Brain pericyte (primary cell): Measurements from ENCODE around the gene TCERG1L.
"Not testable (repeated sequence)": the region's sequence is repeated elsewhere in the genome, so short reads cannot be mapped to it uniquely, and the experiment has no call there.

Experiments
- DNase-seq: peaks from one replicate; pipeline ENCODE4 v3.0.0-alpha.2; 2012; ENCODE audit warnings: low read depth, low spot score

TCERG1L gene

DNA sequence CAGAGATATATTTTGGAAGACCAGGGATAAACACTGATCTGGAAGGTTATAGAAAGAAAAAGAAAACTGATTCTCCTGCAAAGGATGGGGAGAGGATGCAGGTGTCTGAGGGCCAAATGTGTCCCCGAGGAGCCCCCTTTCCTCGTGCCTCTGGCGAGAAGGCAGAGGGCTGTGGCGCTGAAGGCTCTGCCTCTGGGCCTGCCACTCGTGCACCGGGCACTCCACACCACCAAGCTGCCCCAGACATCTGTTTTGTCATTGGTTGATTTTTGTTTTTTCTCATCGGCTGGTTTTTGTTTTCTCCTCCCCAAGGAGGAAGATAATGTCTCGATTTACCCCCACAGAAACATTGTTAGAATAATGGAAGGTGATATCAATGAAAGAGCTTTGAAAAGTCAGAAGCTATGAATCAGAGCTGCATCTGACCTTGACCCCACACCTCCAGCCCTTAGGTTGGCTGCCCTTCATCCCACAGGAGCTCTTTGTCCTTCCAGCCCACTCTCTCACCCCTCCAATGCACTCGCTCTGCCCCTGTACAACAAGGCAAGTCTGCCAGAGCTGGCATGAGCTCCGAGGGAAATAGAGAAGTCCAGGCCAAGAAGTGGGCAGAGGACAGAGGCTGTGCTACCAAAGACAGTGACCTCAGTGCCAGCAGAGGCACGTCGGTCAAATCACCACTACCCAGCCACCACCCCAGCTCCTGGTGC lies 124.8 kb downstream of the TCERG1L start:
- DNase-seq = no peak

DNA sequence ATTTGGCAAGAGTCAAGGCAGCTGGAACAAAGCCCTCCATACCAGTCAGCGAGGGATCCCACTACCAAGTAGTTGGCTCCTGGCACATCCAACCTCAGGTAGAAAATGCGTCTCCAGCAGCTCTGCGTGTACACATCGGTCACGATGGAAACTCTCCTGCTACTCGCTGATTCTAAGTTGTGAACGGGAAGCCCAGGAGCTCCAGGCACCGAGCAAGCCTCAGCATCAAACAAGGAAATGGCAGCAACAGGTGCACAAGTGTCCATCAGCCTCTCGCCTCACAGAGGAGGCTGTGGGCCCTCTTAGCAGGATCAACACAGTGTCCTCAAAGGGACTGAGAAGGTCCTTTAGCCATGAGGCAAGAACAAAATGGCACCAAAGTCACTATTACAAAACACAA lies 127.0 kb downstream of the TCERG1L start:
- no peak for DNase-seq

GRCh38 chr10:131183546-131184045 lies 127.9 kb downstream of the TCERG1L start:
- DNase-seq = no peak

DNA sequence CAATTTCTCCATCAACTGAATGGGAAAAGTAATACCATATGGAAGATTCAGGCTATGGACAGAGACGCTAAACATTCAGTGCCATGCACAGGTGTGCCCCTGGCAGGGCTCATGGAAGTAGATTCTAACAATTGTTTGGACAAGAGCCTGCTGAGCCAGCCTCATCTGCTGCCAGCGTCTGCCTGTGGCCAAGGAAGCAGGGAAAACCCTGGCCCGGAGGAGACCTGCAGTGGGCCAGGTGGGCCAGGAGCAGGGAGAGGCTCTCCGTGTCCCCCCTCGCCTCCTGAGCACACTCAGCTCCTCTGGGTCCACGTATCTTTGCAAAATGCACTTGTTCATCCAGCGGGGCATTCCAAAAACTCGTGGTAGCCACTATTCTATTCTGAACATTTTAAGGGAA lies 130.1 kb downstream of the TCERG1L start:
- DNase-seq = no peak

DNA sequence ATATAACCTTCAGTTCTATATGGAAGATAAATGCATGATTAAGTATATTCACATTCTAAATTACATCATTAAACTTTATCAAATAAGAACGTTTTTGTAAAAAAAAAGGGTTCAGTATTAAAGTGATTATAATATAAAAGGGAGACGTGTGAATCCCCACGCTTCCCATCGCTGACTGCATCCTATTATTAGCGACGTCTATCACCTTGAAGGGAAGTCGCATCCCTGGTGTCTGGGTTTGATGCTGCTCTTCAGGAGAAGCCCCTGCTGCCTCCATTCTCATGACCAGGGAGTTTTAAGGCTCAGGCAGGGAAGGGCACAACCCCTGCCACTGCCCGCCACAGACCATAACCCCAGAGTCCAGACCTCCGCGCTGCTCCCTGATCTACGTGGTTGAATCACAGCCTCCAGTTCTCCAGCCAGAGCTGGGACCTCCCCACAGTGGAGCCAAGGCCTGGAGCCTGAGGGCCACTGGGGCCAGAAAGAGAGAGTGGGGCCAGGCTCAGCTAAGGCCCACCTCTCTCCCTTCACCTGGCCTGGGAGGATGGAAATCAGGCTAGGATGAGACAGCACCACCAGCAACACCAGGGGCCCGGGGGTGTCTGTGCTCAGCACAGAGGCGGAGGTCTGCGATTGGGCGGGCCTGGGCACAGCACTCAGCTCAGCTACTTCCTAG lies 130.6 kb downstream of the TCERG1L start:
- no peak for DNase-seq

DNA sequence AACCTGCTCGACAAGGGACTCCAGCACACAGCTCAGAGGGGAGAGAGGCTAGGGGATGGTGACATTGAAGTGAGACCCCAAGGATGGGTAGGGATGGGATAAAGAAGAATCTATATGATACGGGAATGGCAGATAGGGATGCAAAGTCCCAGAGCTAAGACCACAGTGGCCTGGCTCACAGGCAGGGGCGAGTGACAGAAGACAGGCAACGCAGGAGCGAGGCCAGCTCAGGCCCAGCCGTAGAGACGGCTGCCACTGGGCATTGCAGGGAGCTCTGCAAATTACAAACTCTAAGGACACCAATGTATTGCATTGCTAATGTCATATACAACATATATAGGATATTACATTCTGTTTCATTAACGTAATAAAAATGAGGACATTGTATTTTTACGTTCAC lies 131.4 kb downstream of the TCERG1L start:
- DNase-seq = no peak

DNA sequence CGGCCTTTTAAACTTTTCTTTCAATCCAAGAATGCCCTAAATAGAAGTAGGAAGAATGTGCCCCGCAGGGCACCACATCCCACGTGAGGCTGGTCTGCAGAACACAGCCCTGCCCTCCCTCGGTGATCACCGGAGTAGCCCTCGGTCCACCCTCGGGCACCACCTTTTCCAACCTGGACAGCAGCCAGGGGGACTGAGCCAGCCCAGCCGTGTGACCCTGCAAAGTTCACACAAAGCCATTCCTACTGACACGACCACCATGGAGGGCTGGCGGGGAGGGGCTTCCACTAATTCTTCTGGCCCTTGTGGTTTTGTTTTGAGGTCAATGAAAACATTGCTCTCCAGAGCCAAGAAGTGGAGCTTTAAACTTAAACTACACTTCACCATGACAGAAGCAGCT lies 132.2 kb downstream of the TCERG1L start:
- DNase-seq = no peak

GRCh38 chr10:131178521-131179331 lies 132.8 kb downstream of the TCERG1L start:
- DNase-seq = no peak

GRCh38 chr10:131177431-131178327 lies 133.8 kb downstream of the TCERG1L start:
- DNase-seq = no peak

- DNase-seq = no peak
These were observed 134.6 kb downstream of the TCERG1L start for GRCh38 chr10:131176907-131177306.

DNA sequence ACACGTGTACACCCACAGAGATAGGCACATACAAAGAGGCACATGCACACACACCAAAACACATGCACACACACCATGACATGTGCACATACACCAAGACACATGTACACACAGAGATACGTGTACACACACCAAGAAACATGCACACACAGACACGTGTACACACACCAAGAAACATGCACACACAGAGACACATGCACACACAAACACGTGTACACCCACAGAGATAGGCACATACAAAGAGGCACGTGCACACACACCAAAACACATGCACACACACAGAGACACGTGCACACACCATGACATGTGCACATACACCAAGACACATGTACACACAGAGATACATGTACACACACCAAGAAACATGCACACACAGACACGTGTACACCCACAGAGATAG lies 135.2 kb downstream of the TCERG1L start:
- not testable (repeated sequence) for DNase-seq

DNA sequence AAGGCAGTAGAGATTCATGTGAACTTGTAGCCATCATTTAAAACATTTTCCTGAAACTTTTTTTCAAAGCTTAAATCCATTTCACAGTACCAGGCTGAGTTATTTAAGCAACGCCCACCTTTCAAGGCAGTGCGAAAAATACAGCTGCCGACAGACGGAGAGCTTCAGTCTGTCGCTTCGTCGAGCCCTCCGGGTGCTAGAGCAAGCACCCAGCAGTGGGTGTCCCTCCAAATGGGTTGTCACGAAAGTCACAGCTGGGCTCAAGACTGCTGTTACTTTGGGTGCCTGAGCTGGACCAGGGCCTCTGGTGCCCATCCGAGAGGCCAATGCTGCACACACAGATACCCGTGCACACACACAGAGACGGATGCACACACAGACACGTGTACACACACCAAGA lies 135.6 kb downstream of the TCERG1L start:
- no peak for DNase-seq

- no peak for DNase-seq
These were observed 136.6 kb downstream of the TCERG1L start for GRCh38 chr10:131174651-131175540.

DNA sequence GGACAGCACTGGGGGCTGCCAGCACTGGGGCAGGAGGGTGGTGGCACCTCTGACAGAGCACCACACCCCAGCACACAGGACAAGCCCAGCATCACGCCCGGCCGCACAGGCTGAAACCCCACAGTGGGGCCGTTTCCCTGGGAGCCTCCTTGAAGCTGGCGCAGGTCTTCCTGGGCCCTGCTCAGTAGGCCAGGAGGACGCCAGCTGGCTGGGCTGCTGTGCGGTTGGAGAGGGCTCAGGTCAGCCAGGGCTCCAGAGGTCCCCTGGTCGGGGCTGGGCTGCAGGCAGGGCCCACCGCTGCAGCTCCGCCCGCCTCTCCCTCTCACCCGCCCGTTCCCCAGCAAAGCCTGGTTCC lies 137.3 kb downstream of the TCERG1L start:
- no peak for DNase-seq

DNA sequence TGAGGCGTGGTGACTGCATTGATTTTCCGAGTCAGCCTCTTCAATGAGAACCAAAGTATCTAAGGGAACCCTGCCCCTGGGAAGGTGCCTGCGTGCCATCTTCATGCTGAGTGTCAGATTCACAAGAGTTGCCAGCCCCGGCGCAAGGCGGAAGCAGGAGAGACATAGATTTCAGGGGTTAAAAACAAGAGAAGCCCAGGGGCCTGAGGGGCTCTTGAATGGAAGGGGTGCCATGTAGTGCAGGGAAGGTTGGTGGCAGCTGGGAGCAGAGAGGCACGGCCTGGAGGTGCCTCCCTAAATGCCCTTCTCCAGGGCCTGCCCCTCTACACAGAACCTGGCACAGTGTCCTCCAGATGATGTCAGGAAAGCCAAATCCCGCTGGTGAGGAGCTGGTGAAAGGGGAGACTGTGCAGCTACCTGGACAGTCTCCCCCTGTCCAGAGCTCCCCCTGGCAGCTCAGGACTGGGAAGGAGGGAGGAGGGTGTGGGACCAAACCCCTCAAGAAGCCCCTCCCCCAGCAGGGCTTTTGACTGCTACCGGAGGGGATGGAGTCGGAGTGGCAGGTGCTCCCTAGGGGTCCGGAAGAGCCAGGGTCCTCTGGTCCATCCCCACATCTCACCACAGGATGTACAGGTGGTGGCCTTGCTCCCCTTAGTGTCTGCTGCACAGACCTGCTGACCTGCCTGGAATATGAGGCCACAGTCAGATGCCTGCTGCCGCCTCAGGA lies 137.9 kb downstream of the TCERG1L start:
- DNase-seq = no peak

GRCh38 chr10:131172433-131172832 lies 139.1 kb downstream of the TCERG1L start:
- no peak for DNase-seq

- DNase-seq = no peak
These were observed 142.4 kb downstream of the TCERG1L start for GRCh38 chr10:131169146-131169545.

GRCh38 chr10:131168238-131168875 lies 143.2 kb downstream of the TCERG1L start:
- no peak for DNase-seq
